DOHH2 (cell line): ENCODE results near the gene PPP2R2C.

Experiments used
- H3F3A ChIP-seq: fragments of 200-600 bp; sonication (generic), shearing (Covaris generic); 2 replicates; pipeline ENCODE4 v1.6.0; 2016; ENCODE audit warnings: antibody characterized with exemption, mild to moderate bottlenecking; ENCODE audit not compliant: control insufficient read depth, insufficient read depth
- H3K27ac ChIP-seq: fragments of 200-600 bp; sonication (generic); 2 replicates; pipeline ENCODE4 v1.5.1; 2014; ENCODE audit warnings: low read depth, mild to moderate bottlenecking, low read length, moderate library complexity
- H3K27me3 ChIP-seq: fragments of 200-600 bp; sonication (generic); 2 replicates; pipeline ENCODE4 v1.6.1; 2014; ENCODE audit warnings: mild to moderate bottlenecking, low read length, mixed read lengths; ENCODE audit not compliant: control insufficient read depth
- H3K36me3 ChIP-seq: fragments of 200-600 bp; sonication (generic); 2 replicates; pipeline ENCODE4 v1.6.1; 2014; ENCODE audit warnings: mild to moderate bottlenecking, low read length, moderate library complexity, mixed read lengths; ENCODE audit not compliant: control insufficient read depth
- H3K4me1 ChIP-seq: fragments of 200-600 bp; sonication (generic); 2 replicates; pipeline ENCODE4 v1.6.1; 2014; ENCODE audit warnings: mild to moderate bottlenecking, low read length, mixed read lengths; ENCODE audit not compliant: control insufficient read depth
- H3K4me2 ChIP-seq: fragments of 200-600 bp; sonication (generic); 2 replicates; pipeline ENCODE4 v1.6.0; 2014; ENCODE audit warnings: mild to moderate bottlenecking, low read length, moderate library complexity
- H3K4me3 ChIP-seq: fragments of 200-600 bp; sonication (generic); 2 replicates; pipeline ENCODE4 v1.5.1; 2014; ENCODE audit warnings: mild to moderate bottlenecking, low read length, mixed read lengths
- H3K79me2 ChIP-seq: fragments of 200-600 bp; sonication (generic); 2 replicates; pipeline ENCODE4 v1.6.1; 2014; ENCODE audit warnings: mild to moderate bottlenecking, low read length, mixed read lengths; ENCODE audit not compliant: control insufficient read depth
- H3K9me2 ChIP-seq: fragments of 200-600 bp; sonication (generic); replicated peaks from 2 replicates; pipeline ENCODE4 v1.6.1; 2014; ENCODE audit warnings: mild to moderate bottlenecking, low read length, mixed read lengths; ENCODE audit not compliant: control insufficient read depth
- H3K9me3 ChIP-seq: fragments of 200-600 bp; sonication (generic); 2 replicates; pipeline ENCODE4 v1.6.1; 2014; ENCODE audit warnings: antibody characterized with exemption, low read length, mixed read lengths; ENCODE audit not compliant: control insufficient read depth, insufficient read depth
- H4K20me1 ChIP-seq: fragments of 200-600 bp; sonication (generic); 2 replicates; pipeline ENCODE4 v1.6.0; 2014; ENCODE audit warnings: low read depth, mild to moderate bottlenecking, antibody characterized with exemption, low read length, moderate library complexity; ENCODE audit not compliant: control insufficient read depth, insufficient read depth
- EZH2phosphoT487 ChIP-seq: fragments of 200-600 bp; sonication (generic); IDR thresholded peaks from 2 replicates; pipeline ENCODE4 v1.6.1; 2017; ENCODE audit warnings: borderline replicate concordance, mild to moderate bottlenecking, antibody characterized with exemption, low read length, moderate library complexity, mixed read lengths
- TF ChIP-seq, protein P1 (sequence below): fragments of 200-600 bp; sonication (generic); IDR thresholded peaks from one replicate; pipeline ENCODE4 v1.5.1; 2014; ENCODE audit warnings: antibody characterized with exemption, mild to moderate bottlenecking, low read depth, low read length; ENCODE audit not compliant: poor library complexity, severe bottlenecking

The PPP2R2C gene

DNA sequence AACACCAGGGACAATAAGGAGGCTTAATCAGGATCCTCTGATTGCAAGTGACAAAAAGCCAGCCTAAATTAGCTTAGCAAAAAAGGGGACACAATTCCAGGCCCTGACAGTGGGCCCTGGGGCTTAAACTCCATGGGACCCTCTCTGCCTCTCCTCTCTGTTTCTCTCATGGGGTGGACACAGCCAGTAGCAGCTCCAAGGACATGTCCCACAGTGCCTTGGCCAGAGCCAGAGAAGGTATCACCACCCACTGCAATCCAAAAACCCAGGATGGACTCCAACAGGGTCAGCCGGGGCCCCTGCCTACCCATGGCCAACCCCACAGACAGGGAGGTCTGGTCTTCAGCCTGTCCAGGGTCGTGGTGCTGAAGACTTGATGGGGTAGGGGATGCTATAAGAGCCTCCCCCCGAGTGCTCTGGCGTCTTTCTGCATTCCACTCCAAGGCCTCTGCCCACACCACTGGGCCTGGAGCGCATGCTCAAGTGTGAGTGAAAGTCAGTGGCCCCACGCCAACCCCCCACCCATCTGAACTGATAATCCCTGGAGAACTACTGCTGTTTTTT lies 19.7 kb upstream of the PPP2R2C start:
- Histone ChIP-seq H3K9me3 (no peaks in the 10 kb centered on the region; the same call in 1 of the 2 replicates), H3K4me1 (no peaks in the 10 kb centered on the region), H4K20me1 (no peaks in the 10 kb centered on the region), H3K9me2 (no peaks in the 10 kb centered on the region), H3K27me3 (peaks cover 4% of the 10 kb centered on the region; the same call in 1 of the 2 replicates), H3K4me3 (no peak overlapping the region), H3K36me3 (no peaks in the 10 kb centered on the region), H3K79me2 (no peaks in the 10 kb centered on the region), H3F3A (no peaks in the 10 kb centered on the region), H3K27ac (no peak overlapping the region), H3K4me2 (no peak overlapping the region)
- TF ChIP-seq EZH2phosphoT487, result no peak
- TF ChIP-seq, protein P1, sequence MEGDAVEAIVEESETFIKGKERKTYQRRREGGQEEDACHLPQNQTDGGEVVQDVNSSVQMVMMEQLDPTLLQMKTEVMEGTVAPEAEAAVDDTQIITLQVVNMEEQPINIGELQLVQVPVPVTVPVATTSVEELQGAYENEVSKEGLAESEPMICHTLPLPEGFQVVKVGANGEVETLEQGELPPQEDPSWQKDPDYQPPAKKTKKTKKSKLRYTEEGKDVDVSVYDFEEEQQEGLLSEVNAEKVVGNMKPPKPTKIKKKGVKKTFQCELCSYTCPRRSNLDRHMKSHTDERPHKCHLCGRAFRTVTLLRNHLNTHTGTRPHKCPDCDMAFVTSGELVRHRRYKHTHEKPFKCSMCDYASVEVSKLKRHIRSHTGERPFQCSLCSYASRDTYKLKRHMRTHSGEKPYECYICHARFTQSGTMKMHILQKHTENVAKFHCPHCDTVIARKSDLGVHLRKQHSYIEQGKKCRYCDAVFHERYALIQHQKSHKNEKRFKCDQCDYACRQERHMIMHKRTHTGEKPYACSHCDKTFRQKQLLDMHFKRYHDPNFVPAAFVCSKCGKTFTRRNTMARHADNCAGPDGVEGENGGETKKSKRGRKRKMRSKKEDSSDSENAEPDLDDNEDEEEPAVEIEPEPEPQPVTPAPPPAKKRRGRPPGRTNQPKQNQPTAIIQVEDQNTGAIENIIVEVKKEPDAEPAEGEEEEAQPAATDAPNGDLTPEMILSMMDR, result no peak

DNA sequence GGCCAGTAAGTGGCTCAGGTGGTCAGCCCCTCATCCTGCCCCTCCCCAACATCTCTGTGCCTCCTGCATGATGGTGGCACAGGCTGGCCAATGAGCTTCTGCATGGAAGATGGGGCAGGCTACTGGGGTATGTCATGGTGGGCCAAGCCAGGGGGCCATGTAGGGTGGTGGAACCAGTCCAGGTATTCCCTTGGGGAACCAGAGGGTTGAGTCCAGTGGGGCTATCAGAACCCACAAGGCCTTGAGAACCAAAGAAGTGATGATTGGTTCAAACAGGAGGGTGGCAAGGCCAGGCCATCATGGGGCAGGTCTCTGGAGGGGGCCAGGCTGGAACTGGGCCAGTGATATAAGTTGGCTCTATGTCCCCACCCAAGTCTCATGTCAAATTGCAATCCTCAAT lies 18.8 kb upstream of the PPP2R2C start:
- H3F3A ChIP-seq, result no peaks in the 10 kb centered on the region
- no peak overlapping the region for H3K4me3 ChIP-seq
- peaks cover 7% of the 10 kb centered on the region for H3K27me3 ChIP-seq
- H3K9me2 ChIP-seq, result no peaks in the 10 kb centered on the region
- no peaks in the 10 kb centered on the region for H3K79me2 ChIP-seq
- no peaks in the 10 kb centered on the region for H3K4me1 ChIP-seq
- no peaks in the 10 kb centered on the region for H3K36me3 ChIP-seq
- H3K9me3 ChIP-seq, result no peaks in the 10 kb centered on the region; the same call in 1 of the 2 replicates
- TF ChIP-seq, protein P1, result no peak
- no peak for TF ChIP-seq EZH2phosphoT487
- no peak overlapping the region for H3K4me2 ChIP-seq
- no peaks in the 10 kb centered on the region for H4K20me1 ChIP-seq
- H3K27ac ChIP-seq, result no peak overlapping the region

DNA sequence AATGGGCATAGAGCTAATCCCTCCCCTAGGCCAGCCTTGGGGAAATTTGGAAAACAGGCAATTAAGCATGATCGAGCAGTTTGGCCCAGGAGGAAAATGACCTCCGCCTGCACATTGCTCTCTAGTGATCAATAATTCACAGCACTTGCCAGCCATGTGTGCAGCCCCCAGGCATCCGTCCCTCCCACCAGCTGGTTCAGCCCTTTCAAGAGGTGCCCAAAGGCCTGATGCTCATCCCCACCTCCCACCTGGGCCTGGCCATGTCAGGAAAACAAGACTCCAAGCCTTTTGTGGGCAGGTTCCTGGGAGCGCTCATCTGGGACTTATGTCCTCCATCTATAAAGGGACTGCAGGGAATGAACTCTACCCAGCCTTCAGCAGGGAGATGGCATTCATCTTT lies 17.5 kb upstream of the PPP2R2C start:
- Histone ChIP-seq H3K79me2 (no peaks in the 10 kb centered on the region), H3K4me3 (no peak overlapping the region), H3K27me3 (peaks cover 11% of the 10 kb centered on the region), H3K36me3 (no peaks in the 10 kb centered on the region), H3F3A (no peaks in the 10 kb centered on the region), H3K27ac (no peak overlapping the region), H4K20me1 (no peaks in the 10 kb centered on the region), H3K4me1 (no peaks in the 10 kb centered on the region), H3K4me2 (no peak overlapping the region), H3K9me2 (no peaks in the 10 kb centered on the region), H3K9me3 (no peaks in the 10 kb centered on the region; the same call in 1 of the 2 replicates)
- no peak for TF ChIP-seq EZH2phosphoT487
- TF ChIP-seq, protein P1, result no peak
